ENCODE measurements around the gene PRDX4.

DNA sequence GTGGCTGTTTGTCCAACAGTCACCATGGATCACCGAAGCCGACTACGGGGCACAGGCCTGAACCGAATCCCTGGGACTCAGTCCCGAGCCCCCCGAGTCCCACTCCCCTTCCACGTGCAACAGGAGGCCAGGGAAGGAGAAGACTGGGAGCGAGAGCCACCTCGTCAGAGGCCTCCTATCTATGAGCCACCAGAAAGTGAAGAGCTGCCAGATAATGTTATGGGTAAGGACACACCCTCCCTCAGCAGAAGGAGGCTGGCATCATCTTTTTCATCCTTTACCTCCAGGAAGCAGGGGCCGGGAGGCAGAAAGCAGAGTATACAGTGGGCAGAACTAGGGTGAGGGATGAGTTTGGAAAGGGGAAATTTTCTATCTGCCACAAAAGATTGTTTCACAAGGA, 2.8 kb upstream of the PRDX4 start:
- TF ChIP-seq CTCF (IDR thresholded peaks at IDR 0.05) = no peak
- no peak for TF ChIP-seq POLR2A (IDR thresholded peaks at IDR 0.05)
